Neural cell (in vitro differentiated cells): ENCODE measurements around the gene CHD1. TPM values are rescaled to one million over a fixed set of nuclear protein-coding genes. Genes with fewer than 3 reads are reported as not detected.

Source experiments
- H2AFZ ChIP-seq: fragments of 200-600, 300-800 bp; sonication (generic), shearing (Covaris generic); 2 replicates; pipeline ENCODE4 v1.6.0; 2014; ENCODE audit warnings: low read depth, mild to moderate bottlenecking, antibody characterized with exemption, low read length, moderate library complexity
- H3F3A ChIP-seq: fragments of 200-600 bp; shearing (Covaris generic); 2 replicates; pipeline ENCODE4 v1.6.1; 2016; ENCODE audit warnings: mild to moderate bottlenecking, moderate library complexity, mixed read lengths, antibody characterized with exemption, low read length; ENCODE audit not compliant: insufficient read depth, poor library complexity, severe bottlenecking
- H3K27ac ChIP-seq: fragments of 200-600, 300-800 bp; sonication (generic), shearing (Covaris generic); 2 replicates; pipeline ENCODE4 v1.5.1; 2014; ENCODE audit warnings: mild to moderate bottlenecking, low read length, moderate library complexity
- H3K27me3 ChIP-seq: fragments of 300-800, 200-600 bp; sonication (generic), shearing (Covaris generic); 2 replicates; pipeline ENCODE4 v1.6.0; 2014; ENCODE audit warnings: mild to moderate bottlenecking, low read depth, low read length, moderate library complexity; ENCODE audit not compliant: insufficient read depth
- H3K36me3 ChIP-seq: fragments of 300-800, 200-600 bp; sonication (generic), shearing (Covaris generic); 2 replicates; pipeline ENCODE4 v1.5.1; 2014; ENCODE audit warnings: mild to moderate bottlenecking, antibody characterized with exemption, low read length, moderate library complexity; ENCODE audit not compliant: insufficient read depth
- H3K4me2 ChIP-seq: fragments of 300-800, 200-600 bp; sonication (generic), shearing (Covaris generic); 2 replicates; pipeline ENCODE4 v1.6.0; 2014; ENCODE audit warnings: mild to moderate bottlenecking, low read length
- H3K4me3 ChIP-seq: fragments of 300-800, 200-600 bp; sonication (generic), shearing (Covaris generic); 2 replicates; pipeline ENCODE4 v1.5.1; 2014; ENCODE audit warnings: mild to moderate bottlenecking, low read length, moderate library complexity
- H3K79me2 ChIP-seq: fragments of 200-600 bp; shearing (Covaris generic); replicated peaks from 2 replicates; pipeline ENCODE4 v1.6.0; 2014; ENCODE audit warnings: mild to moderate bottlenecking, low read length, moderate library complexity; ENCODE audit not compliant: insufficient read depth
- H3K9ac ChIP-seq: fragments of 300-800, 200-600 bp; sonication (generic), shearing (Covaris generic); 2 replicates; pipeline ENCODE4 v1.6.1; 2016; ENCODE audit warnings: mild to moderate bottlenecking, low read length, mixed read lengths
- H3K9me2 ChIP-seq: fragments of 200-600 bp; shearing (Covaris generic); 2 replicates; pipeline ENCODE4 v1.6.1; 2016; ENCODE audit warnings: mild to moderate bottlenecking, low read length, mixed read lengths; ENCODE audit not compliant: insufficient read depth
- H3K9me3 ChIP-seq: fragments of 200-600, 300-800 bp; sonication (generic), shearing (Covaris generic); 2 replicates; pipeline ENCODE4 v1.6.1; 2016; ENCODE audit warnings: mild to moderate bottlenecking, mixed run types, low read length, moderate library complexity, mixed read lengths
- H4K20me1 ChIP-seq: fragments of 200-600 bp; shearing (Covaris generic); 2 replicates; pipeline ENCODE4 v1.6.1; 2016; ENCODE audit warnings: mild to moderate bottlenecking, mixed run types; ENCODE audit not compliant: insufficient read depth
- EP300 ChIP-seq: fragments of 450-650 bp; conservative IDR thresholded peaks from 2 replicates; pipeline ENCODE4 v1.6.1; 2014; ENCODE audit warnings: antibody characterized with exemption, mild to moderate bottlenecking, moderate library complexity; ENCODE audit not compliant: poor library complexity, severe bottlenecking
- EZH2 ChIP-seq: fragments of 200-600, 300-800 bp; shearing (Covaris generic), sonication (generic); IDR thresholded peaks from 2 replicates; pipeline ENCODE4 v1.6.1; 2014; ENCODE audit warnings: antibody characterized with exemption, low read length, borderline replicate concordance, mild to moderate bottlenecking; ENCODE audit not compliant: insufficient read depth, poor library complexity, severe bottlenecking
- MXI1 ChIP-seq: fragments of 450-650 bp; conservative IDR thresholded peaks from 2 replicates; pipeline ENCODE4 v1.6.1; 2014; ENCODE audit warnings: antibody characterized with exemption, mild to moderate bottlenecking; ENCODE audit not compliant: poor library complexity, severe bottlenecking
- POLR2AphosphoS5 ChIP-seq: IDR thresholded peaks from 2 replicates; pipeline ENCODE4 v1.6.1; 2012
- RAD21 ChIP-seq: fragments of 450-650 bp; conservative IDR thresholded peaks from 2 replicates; pipeline ENCODE4 v1.6.1; 2014; ENCODE audit warnings: antibody characterized with exemption, mild to moderate bottlenecking, moderate library complexity
- SMC3 ChIP-seq: fragments of 450-650 bp; conservative IDR thresholded peaks from 2 replicates; pipeline ENCODE4 v1.6.1; 2014; ENCODE audit warnings: antibody characterized with exemption, mild to moderate bottlenecking, moderate library complexity; ENCODE audit not compliant: poor library complexity
- TAF1 ChIP-seq: IDR thresholded peaks from 2 replicates; pipeline ENCODE4 v1.6.1; 2012; ENCODE audit warnings: low read depth
- polyA plus RNA-seq: library from polyadenylated mRNA; depleted of rRNA; stranded (reverse); fragments of >200 nt; gene quantifications from 2 replicates; pipeline ENCODE4 v1.2.3, GENCODE V29; 2014
- small RNA-seq, 3 experiments: library from RNA; depleted of rRNA; stranded (forward); fragments of <200 nt; gene quantifications; one replicate each; pipeline ENCODE3, GENCODE V24; 2012
- TF ChIP-seq, protein P1 (sequence below): IDR thresholded peaks from 2 replicates; pipeline ENCODE4 v1.6.1; 2012; ENCODE audit warnings: borderline replicate concordance
- TF ChIP-seq, protein P2 (sequence below): fragments of 450-650 bp; IDR thresholded peaks from 2 replicates; pipeline ENCODE4 v1.5.1; 2014; ENCODE audit warnings: antibody characterized with exemption, mild to moderate bottlenecking, moderate library complexity; ENCODE audit not compliant: poor library complexity, severe bottlenecking

Gene CHD1
- polyA plus RNA-seq, 1 donor from 2014 or later = 64.5 TPM

DNA sequence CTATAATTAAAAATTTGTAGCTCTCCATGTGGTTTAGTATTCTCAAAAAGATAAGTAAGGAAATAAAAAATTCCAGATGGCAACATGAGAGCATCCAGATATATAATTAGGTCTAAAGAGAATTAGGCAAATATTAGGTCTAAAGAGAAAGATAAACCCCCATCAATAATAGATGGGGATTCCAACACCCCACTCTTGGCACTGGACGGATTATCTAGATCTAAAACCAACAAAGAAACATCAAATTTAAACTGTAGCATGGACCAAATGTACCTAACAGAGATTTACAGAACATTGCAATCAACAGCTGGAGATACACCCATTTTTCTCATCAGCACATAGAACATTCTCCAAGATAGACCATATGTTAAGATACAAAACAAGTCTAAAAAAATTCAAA is 123.7 kb downstream of the CHD1 start:
- Histone ChIP-seq H3K27me3 (no peaks in the 10 kb centered on the region), H3K4me2 (no peak overlapping the region), H3K27ac (no peak overlapping the region), H3F3A (no peaks in the 10 kb centered on the region), H3K36me3 (no peaks in the 10 kb centered on the region), H3K9me2 (no peaks in the 10 kb centered on the region), H3K9me3 (peaks cover 12% of the 10 kb centered on the region), H4K20me1 (no peaks in the 10 kb centered on the region), H2AFZ (no peak overlapping the region), H3K79me2 (no peaks in the 10 kb centered on the region), H3K9ac (no peak overlapping the region), H3K4me3 (no peak overlapping the region)
- TF ChIP-seq, protein P1, sequence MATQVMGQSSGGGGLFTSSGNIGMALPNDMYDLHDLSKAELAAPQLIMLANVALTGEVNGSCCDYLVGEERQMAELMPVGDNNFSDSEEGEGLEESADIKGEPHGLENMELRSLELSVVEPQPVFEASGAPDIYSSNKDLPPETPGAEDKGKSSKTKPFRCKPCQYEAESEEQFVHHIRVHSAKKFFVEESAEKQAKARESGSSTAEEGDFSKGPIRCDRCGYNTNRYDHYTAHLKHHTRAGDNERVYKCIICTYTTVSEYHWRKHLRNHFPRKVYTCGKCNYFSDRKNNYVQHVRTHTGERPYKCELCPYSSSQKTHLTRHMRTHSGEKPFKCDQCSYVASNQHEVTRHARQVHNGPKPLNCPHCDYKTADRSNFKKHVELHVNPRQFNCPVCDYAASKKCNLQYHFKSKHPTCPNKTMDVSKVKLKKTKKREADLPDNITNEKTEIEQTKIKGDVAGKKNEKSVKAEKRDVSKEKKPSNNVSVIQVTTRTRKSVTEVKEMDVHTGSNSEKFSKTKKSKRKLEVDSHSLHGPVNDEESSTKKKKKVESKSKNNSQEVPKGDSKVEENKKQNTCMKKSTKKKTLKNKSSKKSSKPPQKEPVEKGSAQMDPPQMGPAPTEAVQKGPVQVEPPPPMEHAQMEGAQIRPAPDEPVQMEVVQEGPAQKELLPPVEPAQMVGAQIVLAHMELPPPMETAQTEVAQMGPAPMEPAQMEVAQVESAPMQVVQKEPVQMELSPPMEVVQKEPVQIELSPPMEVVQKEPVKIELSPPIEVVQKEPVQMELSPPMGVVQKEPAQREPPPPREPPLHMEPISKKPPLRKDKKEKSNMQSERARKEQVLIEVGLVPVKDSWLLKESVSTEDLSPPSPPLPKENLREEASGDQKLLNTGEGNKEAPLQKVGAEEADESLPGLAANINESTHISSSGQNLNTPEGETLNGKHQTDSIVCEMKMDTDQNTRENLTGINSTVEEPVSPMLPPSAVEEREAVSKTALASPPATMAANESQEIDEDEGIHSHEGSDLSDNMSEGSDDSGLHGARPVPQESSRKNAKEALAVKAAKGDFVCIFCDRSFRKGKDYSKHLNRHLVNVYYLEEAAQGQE = no peak
- TF ChIP-seq EZH2 (no peak), TAF1 (no peak), POLR2AphosphoS5 (no peak), SMC3 (no peak)

DNA sequence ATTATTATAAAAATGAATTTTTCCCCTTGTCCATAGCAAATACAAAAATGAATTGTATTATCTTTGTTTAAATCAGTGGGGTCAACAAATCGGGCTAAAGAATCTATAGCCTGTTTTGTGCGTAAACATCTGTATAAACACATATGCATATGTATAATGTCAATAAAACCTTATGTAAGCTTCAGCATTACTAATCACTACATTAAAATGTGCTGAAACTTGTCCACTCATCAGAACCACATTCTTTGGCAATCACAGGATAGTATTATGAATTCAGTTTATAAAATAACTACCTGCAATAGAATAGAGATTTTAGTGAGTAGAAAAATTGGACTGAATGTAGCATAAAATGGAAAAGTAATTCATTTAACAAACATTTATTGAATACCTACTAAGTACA is 124.7 kb downstream of the CHD1 start:
- peaks cover 12% of the 10 kb centered on the region for H3K9me3 ChIP-seq
- no peaks in the 10 kb centered on the region for H3F3A ChIP-seq
- no peak overlapping the region for H3K27ac ChIP-seq
- no peak overlapping the region for H3K4me2 ChIP-seq
- H2AFZ ChIP-seq = no peak overlapping the region
- no peak overlapping the region for H3K4me3 ChIP-seq
- H3K79me2 ChIP-seq = no peaks in the 10 kb centered on the region
- H3K9ac ChIP-seq = no peak overlapping the region
- no peaks in the 10 kb centered on the region for H3K27me3 ChIP-seq
- TF ChIP-seq EP300 (no peak), TAF1 (no peak), EZH2 (no peak), MXI1 (no peak), RAD21 (no peak), SMC3 (no peak), POLR2AphosphoS5 (no peak)
- TF ChIP-seq, protein P2, sequence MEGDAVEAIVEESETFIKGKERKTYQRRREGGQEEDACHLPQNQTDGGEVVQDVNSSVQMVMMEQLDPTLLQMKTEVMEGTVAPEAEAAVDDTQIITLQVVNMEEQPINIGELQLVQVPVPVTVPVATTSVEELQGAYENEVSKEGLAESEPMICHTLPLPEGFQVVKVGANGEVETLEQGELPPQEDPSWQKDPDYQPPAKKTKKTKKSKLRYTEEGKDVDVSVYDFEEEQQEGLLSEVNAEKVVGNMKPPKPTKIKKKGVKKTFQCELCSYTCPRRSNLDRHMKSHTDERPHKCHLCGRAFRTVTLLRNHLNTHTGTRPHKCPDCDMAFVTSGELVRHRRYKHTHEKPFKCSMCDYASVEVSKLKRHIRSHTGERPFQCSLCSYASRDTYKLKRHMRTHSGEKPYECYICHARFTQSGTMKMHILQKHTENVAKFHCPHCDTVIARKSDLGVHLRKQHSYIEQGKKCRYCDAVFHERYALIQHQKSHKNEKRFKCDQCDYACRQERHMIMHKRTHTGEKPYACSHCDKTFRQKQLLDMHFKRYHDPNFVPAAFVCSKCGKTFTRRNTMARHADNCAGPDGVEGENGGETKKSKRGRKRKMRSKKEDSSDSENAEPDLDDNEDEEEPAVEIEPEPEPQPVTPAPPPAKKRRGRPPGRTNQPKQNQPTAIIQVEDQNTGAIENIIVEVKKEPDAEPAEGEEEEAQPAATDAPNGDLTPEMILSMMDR = no peak
- TF ChIP-seq, protein P1 = no peak
- no peaks in the 10 kb centered on the region for H4K20me1 ChIP-seq
- H3K36me3 ChIP-seq = no peaks in the 10 kb centered on the region
- no peaks in the 10 kb centered on the region for H3K9me2 ChIP-seq

Small RNA genes within 50 kb of the gene (small RNA-seq; reads per million reads assigned to genes)
- 0 to 1.2 (median 0) reads per million in 3 experiments for gene RF00019
- 0 reads per million in 3 experiments for gene RNU6-402P

Other genes with a start within 250 kb of the CHD1 start
- 58.4 and 61.7 TPM in 2 replicates for gene RGMB, start 155.3 kb downstream of the CHD1 start, polyA plus RNA-seq